Endothelial cell of umbilical vein (primary cell): ENCODE data around the gene RHBDF1. TPM values are rescaled to one million over a fixed set of nuclear protein-coding genes. Genes with fewer than 3 reads are reported as not detected.

Experiments
- BruUV-seq: library from RNA; stranded (reverse); fragments of 400-500 nt; replicated peaks from 2 replicates; lab custom pipeline; 2021; lab: Mats Ljungman, UMichigan
- CTCF ChIA-PET: fragments of 300-600, 350-600 bp; sonication (Branson Sonifier 250); formaldehyde crosslinking; loops from one replicate; lab custom pipeline; 2021; ENCODE audit warnings: antibody characterized with exemption, inconsistent platforms; lab: Charles Lee
- POLR2A ChIA-PET: fragments of 300-600, 350-600 bp; sonication (Branson Sonifier 250); formaldehyde crosslinking; loops from one replicate; lab custom pipeline; 2021; ENCODE audit warnings: antibody characterized with exemption, inconsistent platforms; lab: Charles Lee
- DNase-seq: peaks from one replicate; pipeline ENCODE4 v3.0.0-alpha.2; 2011; ENCODE audit warnings: low read depth, low spot score
- FAIRE-seq: peaks from 2 replicates; lab custom pipeline; 2011; peaks lifted over from hg19 to GRCh38; lab: Jason Lieb, UNC
- H2AFZ ChIP-seq: 2 replicates; pipeline ENCODE4 v1.6.0; 2012; ENCODE audit warnings: low read depth, low read length, control low read depth, inconsistent platforms
- H3K27ac ChIP-seq: 2 replicates; pipeline ENCODE4 v1.5.1; 2011; ENCODE audit warnings: low read depth, mild to moderate bottlenecking, control low read depth, low read length, moderate library complexity; ENCODE audit not compliant: insufficient read depth
- H3K27me3 ChIP-seq, 2 experiments: 2 replicates each; pipeline versions ENCODE4 v1.6.0 to v1.6.1; 2011; ENCODE audit warnings: low read length in 2 of 2, mixed read lengths in 1 of 2; ENCODE audit not compliant: control insufficient read depth in 2 of 2, insufficient read depth in 2 of 2
- H3K36me3 ChIP-seq, 2 experiments: 2 replicates in 1 of 2; 3 replicates in 1 of 2; pipeline ENCODE4 v1.5.1; 2011; ENCODE audit warnings: low read length in 2 of 2, mild to moderate bottlenecking in 1 of 2, moderate library complexity in 1 of 2; ENCODE audit not compliant: control insufficient read depth in 2 of 2, insufficient read depth in 2 of 2; ENCODE audit errors: extremely low read depth in 1 of 2
- H3K4me1 ChIP-seq: 3 replicates; pipeline ENCODE4 v1.5.1; 2011; ENCODE audit warnings: mild to moderate bottlenecking, low read length; ENCODE audit not compliant: control insufficient read depth, insufficient read depth; ENCODE audit errors: extremely low read depth
- H3K4me2 ChIP-seq: 2 replicates; pipeline ENCODE4 v1.6.1; 2011; ENCODE audit warnings: low read length, control low read depth, mixed read lengths; ENCODE audit not compliant: insufficient read depth
- H3K4me3 ChIP-seq, 3 experiments: fragments of 200-600 bp in 1 of 3; sonication (generic), shearing (Covaris generic) in 1 of 3; replicated peaks in 1 of 3; 2 replicates each; pipeline ENCODE4 v1.5.1; 2011 to 2016; ENCODE audit warnings: control low read depth in 3 of 3, low read length in 3 of 3, mild to moderate bottlenecking in 2 of 3, inconsistent platforms in 1 of 3, low read depth in 1 of 3, moderate library complexity in 1 of 3; ENCODE audit not compliant: insufficient read depth in 1 of 3
- H3K79me2 ChIP-seq: 2 replicates; pipeline ENCODE4 v1.6.0; 2012; ENCODE audit warnings: low read length, inconsistent platforms; ENCODE audit not compliant: control insufficient read depth, insufficient read depth
- H3K9ac ChIP-seq: replicated peaks from 2 replicates; pipeline ENCODE3; 2011; ENCODE audit warnings: low read length, control low read depth; ENCODE audit not compliant: insufficient read depth; ENCODE audit errors: extremely low read depth
- H3K9me1 ChIP-seq: replicated peaks from 3 replicates; pipeline ENCODE4 v1.6.0; 2011; ENCODE audit warnings: mild to moderate bottlenecking, low read length; ENCODE audit not compliant: control insufficient read depth, insufficient read depth; ENCODE audit errors: extremely low read depth
- H3K9me3 ChIP-seq: replicated peaks from 2 replicates; pipeline ENCODE4 v1.5.1; 2012; ENCODE audit warnings: low read length, inconsistent platforms; ENCODE audit not compliant: control insufficient read depth, insufficient read depth
- H4K20me1 ChIP-seq: replicated peaks from 2 replicates; pipeline ENCODE3; 2011; ENCODE audit warnings: mild to moderate bottlenecking, low read length; ENCODE audit not compliant: control insufficient read depth, insufficient read depth; ENCODE audit errors: extremely low read depth
- EZH2 ChIP-seq: IDR thresholded peaks from 2 replicates; pipeline ENCODE4 v1.6.1; 2012; ENCODE audit warnings: borderline replicate concordance, low read depth, mild to moderate bottlenecking, moderate library complexity, low read length, inconsistent platforms; ENCODE audit not compliant: severe bottlenecking
- GATA2 ChIP-seq: IDR thresholded peaks from 2 replicates; pipeline ENCODE4 v1.7.0; 2011; ENCODE audit warnings: low read depth, mild to moderate bottlenecking, moderate library complexity, mixed read lengths, low read length; ENCODE audit not compliant: insufficient read length, insufficient read depth
- JUN ChIP-seq: IDR thresholded peaks from 2 replicates; pipeline ENCODE4 v1.6.1; 2011; ENCODE audit warnings: borderline replicate concordance, low read depth; ENCODE audit not compliant: insufficient read length, insufficient read depth
- MYC ChIP-seq: IDR thresholded peaks from one replicate; pipeline ENCODE4 v1.6.1; 2011; ENCODE audit warnings: mild to moderate bottlenecking, low read depth, low read length
- POLR2AphosphoS5 ChIP-seq: IDR thresholded peaks from 2 replicates; pipeline ENCODE4 v1.6.1; 2012; ENCODE audit warnings: low read depth, mild to moderate bottlenecking, control low read depth, low read length, moderate library complexity; ENCODE audit not compliant: insufficient read depth
- dilution Hi-C: fragments of 300-500 bp; cut with MboI; formaldehyde crosslinking; loops from one replicate; pipeline ENCODE4 v1.15.0; 2019; ENCODE audit warnings: low sequenced_read_pairs; ENCODE audit not compliant: extremely low pct_ligation_motif_present
- intact Hi-C: fragments of 100-400 bp; cut with micrococcal nuclease; formaldehyde crosslinking; loops from one replicate; pipeline ENCODE4 v1.10.0; 2022
- polyA plus RNA-seq, 4 experiments: library from polyadenylated mRNA; depleted of rRNA in 3 of 4; stranded (reverse) in 3 of 4; unstranded in 1 of 4; fragments of >200 nt; gene quantifications; 2 replicates each; pipeline versions ENCODE4 v1.2.1 to v1.2.3, GENCODE V29; 2011 to 2012; ENCODE audit warnings: missing spikeins in 1 of 4
- total RNA-seq: library from RNA; stranded (reverse); gene quantifications from 2 replicates; pipeline ENCODE4 v1.2.3, GENCODE V29; 2021
- TF ChIP-seq, protein P1 (sequence below), 2 donors: IDR thresholded peaks; 1 replicate in 1 of 2; 2 replicates in 1 of 2; pipeline ENCODE4 v1.5.1; 2011; ENCODE audit warnings: low read length in 2 of 2, mild to moderate bottlenecking in 2 of 2, moderate library complexity in 2 of 2, control low read depth in 1 of 2, inconsistent platforms in 1 of 2, low read depth in 1 of 2; ENCODE audit not compliant: insufficient read depth in 1 of 2; ENCODE audit errors: extremely low read depth in 1 of 2

RHBDF1 gene
- total and polyA plus RNA-seq, 2 donors (not counting 3 experiments of a cell fraction or from before 2014, with no cell fraction given): 57.0 to 113 TPM

DNA sequence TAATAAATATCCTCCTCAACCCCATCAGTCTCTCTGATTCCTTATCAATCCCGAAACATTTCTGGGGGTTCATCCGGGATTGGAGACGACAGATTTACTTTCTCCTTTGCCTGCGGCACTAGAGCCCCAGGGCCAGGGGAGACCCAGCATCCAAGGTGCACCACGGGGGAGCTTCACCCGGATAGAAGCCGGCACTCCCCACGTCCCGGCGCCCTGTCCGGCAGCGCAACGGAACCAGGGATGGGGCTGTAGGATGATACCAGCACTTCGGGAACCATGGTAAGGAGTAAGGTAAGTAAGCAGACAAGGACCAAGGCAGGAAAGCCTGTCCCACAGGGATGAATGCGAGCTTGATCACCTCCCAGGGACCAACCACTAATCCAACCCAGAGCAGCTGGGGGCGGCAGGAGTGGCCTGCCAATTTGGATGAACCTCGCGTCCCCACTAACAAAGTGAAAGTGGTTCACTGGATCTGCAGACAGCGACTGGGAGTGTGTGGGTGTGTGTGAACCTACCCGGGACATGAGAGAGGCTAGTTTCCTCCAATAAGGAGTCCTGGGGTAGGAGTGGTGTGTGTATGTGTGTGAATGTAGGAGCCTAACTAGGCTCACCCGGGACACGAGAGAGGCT, 30.9 kb downstream of the RHBDF1 start:
- Histone ChIP-seq H3K4me1 (no peaks in the 10 kb centered on the region), H3K9me1 (no peaks in the 10 kb centered on the region), H3K27ac (no peak overlapping the region), H3K36me3 (peaks cover 3 to 4% of the 10 kb centered on the region in 2 experiments), H3K4me2 (no peak overlapping the region), H3K27me3 (no peaks in the 10 kb centered on the region), H4K20me1 (no peaks in the 10 kb centered on the region), H3K4me3 (no peak overlapping the region), H3K9me3 (no peaks in the 10 kb centered on the region), H3K79me2 (no peaks in the 10 kb centered on the region), H3K9ac (no peak overlapping the region), H2AFZ (no peak overlapping the region)
- dilution Hi-C loops: no loop called here
- intact Hi-C loops: no loop called here
- no TSS peak for BruUV-seq
- DNase-seq (no peak), FAIRE-seq (no peak)
- ChIA-PET POLR2A (no interaction called here), CTCF (interaction anchor here (1.3 kb wide), 1 partner anchor 12 kb away, joined by 3 read pairs; the partner anchor contains the start of gene POLR3K)
- TF ChIP-seq POLR2AphosphoS5 (no peak), JUN (no peak), EZH2 (no peak), MYC (no peak), GATA2 (no peak)
- TF ChIP-seq, protein P1, sequence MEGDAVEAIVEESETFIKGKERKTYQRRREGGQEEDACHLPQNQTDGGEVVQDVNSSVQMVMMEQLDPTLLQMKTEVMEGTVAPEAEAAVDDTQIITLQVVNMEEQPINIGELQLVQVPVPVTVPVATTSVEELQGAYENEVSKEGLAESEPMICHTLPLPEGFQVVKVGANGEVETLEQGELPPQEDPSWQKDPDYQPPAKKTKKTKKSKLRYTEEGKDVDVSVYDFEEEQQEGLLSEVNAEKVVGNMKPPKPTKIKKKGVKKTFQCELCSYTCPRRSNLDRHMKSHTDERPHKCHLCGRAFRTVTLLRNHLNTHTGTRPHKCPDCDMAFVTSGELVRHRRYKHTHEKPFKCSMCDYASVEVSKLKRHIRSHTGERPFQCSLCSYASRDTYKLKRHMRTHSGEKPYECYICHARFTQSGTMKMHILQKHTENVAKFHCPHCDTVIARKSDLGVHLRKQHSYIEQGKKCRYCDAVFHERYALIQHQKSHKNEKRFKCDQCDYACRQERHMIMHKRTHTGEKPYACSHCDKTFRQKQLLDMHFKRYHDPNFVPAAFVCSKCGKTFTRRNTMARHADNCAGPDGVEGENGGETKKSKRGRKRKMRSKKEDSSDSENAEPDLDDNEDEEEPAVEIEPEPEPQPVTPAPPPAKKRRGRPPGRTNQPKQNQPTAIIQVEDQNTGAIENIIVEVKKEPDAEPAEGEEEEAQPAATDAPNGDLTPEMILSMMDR (IDR thresholded peaks at IDR 0.05; ENCODE audit: extremely low read depth in 1 of 2, insufficient read depth in 1 of 2, low read depth in 1 of 2, low read length in 2 of 2): no peak
